GM18951 (cell line): ENCODE data around the gene PFDN1.

ENCODE experiments used
- POLR2A ChIP-seq: IDR thresholded peaks from 4 replicates; pipeline ENCODE4 v1.6.1; 2011; ENCODE audit warnings: mild to moderate bottlenecking; ENCODE audit not compliant: insufficient read length, insufficient read depth; ENCODE audit errors: extremely low read depth
- in situ Hi-C: fragments of 300-500 bp; cut with MboI; formaldehyde crosslinking; loops from one replicate; pipeline ENCODE4 v1.12.0; 2022; ENCODE audit warnings: low sequenced_read_pairs, mixed read lengths, inconsistent platforms; ENCODE audit not compliant: unreplicated experiment

PFDN1 gene

DNA sequence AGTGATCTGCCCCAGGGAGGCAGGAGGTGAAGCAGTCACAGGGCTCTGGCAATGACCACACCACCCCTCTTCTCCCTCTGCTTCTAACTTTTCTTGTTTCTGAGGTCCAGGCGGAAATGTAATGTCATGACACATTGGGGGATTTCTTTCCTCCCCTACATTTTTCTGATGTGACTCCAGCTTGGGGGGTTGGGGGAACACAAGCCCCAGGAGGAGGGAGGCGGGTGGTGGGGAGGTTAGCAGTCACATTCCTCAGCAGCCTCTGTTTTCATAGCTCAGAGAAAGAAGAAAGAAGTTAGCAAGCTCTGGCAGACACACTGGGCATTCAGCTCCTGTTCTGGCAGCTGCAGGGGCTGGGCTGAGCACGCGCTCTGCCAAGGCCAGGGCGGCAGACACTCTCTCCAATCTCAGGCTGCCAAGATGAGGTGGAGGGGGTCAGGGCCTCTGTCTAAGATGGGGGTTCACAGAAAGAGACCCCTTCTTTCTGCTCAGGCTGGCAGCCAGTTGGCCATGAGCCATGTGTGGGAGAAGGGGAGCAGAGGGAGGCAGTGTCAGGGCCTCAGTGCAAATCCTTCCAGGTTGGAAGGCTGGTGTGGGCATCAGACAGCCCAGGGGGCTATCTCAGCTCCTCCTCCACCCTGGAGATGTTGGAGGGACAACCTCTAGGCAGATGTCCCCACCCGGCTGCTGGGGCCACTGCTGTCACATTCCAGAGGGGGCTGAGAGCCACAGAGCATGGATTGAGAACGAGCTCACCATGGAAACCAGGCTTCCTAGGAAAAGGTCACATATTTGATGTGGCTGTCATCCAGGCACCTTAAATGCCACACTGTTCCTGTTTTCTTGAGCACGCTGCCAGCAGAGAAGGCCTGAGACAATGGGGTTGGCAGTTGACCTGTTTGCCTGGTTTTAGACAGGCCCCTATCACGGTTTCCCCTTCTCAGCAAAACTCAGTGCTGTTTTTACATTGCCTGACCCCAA is 20.1 kb upstream of the PFDN1 start:
- in situ Hi-C loops = no loop called here
- no peak for TF ChIP-seq POLR2A

DNA sequence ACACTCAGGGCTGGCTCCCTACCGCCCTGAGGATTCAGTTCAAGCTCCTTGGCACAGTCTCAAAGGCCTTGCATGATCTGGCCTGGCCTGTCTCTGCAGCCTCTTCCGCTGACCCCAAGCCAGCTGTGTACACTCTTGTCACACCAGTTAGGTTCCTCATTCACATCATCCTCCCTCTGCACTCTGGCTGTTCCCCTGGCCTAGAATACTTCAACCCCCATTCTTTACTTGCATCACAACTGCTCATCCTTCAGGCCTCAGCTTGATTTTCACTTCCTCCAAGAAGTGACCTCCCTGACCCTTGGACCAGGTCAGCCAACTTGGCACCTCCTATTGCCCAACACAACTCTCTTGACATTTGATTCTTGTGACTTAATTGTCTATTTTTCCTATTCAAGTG is 18.9 kb upstream of the PFDN1 start:
- in situ Hi-C loops = no loop called here
- TF ChIP-seq POLR2A = no peak

- TF ChIP-seq POLR2A = no peak
- in situ Hi-C loops = no loop called here
Observed at GRCh38 chr5:140319833-140320232, 16.9 kb upstream of the PFDN1 start.

DNA sequence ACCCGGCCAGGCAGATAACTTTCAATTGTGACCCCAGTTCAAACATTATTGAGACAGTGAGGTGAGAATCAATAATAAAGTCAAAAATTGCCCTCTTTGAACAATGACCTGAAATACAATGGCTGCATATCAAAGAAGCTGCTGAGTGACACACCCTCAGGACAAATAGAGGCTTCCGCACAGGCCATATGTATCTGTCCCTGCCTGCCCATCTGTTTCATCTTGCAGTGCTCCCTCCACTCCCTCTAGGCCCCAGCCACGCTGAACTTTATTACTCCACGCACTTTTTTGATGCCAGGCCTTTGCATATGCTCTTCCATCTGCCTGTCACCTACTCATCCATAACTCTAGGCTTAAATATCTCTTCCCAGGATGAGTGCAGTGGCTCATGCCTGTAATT is 15.9 kb upstream of the PFDN1 start:
- TF ChIP-seq POLR2A = no peak
- in situ Hi-C loops = no loop called here

GRCh38 chr5:140317859-140318258 is 15.0 kb upstream of the PFDN1 start:
- no peak for TF ChIP-seq POLR2A
- in situ Hi-C loops = no loop called here

- TF ChIP-seq POLR2A = no peak
- in situ Hi-C loops = no loop called here
Observed at GRCh38 chr5:140312791-140313189, 9.9 kb upstream of the PFDN1 start.

- no peak for TF ChIP-seq POLR2A
- in situ Hi-C loops = no loop called here
Observed at GRCh38 chr5:140312067-140312790, 9.3 kb upstream of the PFDN1 start.

- no peak for TF ChIP-seq POLR2A
- in situ Hi-C loops = no loop called here
Observed at GRCh38 chr5:140311011-140311467, 8.1 kb upstream of the PFDN1 start.

GRCh38 chr5:140310434-140310833 is 7.5 kb upstream of the PFDN1 start:
- in situ Hi-C loops = no loop called here

GRCh38 chr5:140309706-140310249 is 6.9 kb upstream of the PFDN1 start:
- no peak for TF ChIP-seq POLR2A
- in situ Hi-C loops = no loop called here

More at GRCh38 chr5:140310434-140310833, 7.5 kb upstream of the PFDN1 start:
- no peak for TF ChIP-seq POLR2A

GRCh38 chr5:140305471-140305870 is 2.6 kb upstream of the PFDN1 start:
- in situ Hi-C loops = no loop called here
- TF ChIP-seq POLR2A = no peak

DNA sequence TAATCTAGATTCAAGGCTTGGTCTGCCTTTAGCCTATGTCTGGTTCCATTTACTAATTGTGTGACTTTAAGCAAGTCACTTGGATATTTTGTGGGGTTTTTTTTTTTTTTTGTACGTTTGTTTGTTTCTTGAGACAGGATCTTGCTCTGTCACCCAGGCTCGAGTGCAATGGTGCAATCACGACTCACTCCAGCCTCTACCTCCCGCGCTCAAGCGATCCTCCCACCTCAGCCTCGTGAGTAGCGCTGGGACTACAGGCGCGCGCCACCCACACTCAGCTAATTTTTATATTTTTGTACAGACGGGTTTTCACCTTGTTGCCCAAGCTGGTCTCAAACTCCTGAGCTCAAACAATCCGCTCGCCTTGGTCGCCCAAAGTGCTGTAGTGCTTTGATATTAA is 1.1 kb upstream of the PFDN1 start:
- in situ Hi-C loops = no loop called here
- TF ChIP-seq POLR2A = no peak

DNA sequence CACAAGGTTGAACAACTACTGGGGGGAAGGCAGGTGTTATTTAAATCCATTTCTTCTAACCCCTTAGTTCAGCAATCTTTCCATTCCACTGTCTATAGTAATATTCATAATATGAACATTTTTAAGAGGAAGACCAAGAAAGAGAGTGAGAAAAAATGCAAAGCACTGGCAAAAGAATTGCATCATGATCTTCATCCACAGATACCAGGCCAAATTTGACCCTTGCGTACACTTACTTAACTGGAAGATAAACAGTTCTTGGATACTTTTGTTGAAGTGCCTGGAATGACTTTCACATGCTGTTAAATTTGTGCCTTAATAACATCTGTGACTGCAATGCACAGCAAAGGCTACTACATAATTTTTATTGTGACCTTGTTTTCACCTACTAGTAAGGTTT is 1.8 kb downstream of the PFDN1 start:
- TF ChIP-seq POLR2A = no peak
- in situ Hi-C loops = no loop called here
